Measurements from ENCODE around the gene BPIFB2.
A peak's percentile ranks its signal among the peaks of the same experiment; 100 is the strongest.
"Not testable (repeated sequence)": the region's sequence is repeated elsewhere in the genome, so short reads cannot be mapped to it uniquely, and the experiment has no call there.

Gene BPIFB2

DNA sequence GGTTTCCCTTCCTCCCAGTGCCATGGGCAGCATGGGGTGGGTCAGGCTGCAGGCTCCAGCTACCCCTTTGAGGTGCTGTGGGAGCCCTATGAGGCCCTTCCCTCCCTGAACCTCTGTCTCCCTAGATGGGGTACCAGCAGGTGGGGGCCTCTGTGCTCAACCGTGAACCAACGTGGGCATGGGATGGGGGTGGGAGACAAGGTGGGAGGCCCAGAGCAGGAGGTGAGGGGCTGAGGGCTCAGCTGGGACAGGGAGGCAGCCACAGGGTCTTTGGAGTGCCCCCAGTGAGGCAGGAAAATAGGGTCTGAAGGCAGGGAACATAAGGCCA lies 36.6 kb upstream of the BPIFB2 start:
- DNase-seq, result no peak

DNA sequence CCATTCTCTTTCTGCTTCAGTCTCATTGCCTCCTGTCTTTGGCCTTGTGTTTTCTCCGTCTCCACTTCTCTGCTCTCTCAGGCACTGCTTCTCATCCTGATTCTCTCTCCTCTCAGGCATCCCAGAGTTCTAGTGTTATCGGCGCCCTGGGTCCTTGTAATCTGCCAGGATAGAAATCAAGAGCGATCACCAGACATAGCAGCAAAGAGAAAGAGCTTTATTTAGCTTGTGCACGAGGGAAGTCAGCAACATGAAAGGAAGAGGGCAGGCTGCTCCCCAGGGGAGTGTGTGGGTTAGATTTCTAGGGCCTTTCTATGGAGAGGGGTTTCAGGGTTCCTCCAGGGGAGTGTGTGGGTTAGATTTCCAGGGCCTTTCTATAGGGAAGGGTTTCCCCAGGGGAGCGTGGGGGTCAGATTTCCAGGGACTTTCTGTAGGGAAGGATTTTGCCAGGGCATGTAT lies 35.8 kb upstream of the BPIFB2 start:
- no peak for DNase-seq

DNA sequence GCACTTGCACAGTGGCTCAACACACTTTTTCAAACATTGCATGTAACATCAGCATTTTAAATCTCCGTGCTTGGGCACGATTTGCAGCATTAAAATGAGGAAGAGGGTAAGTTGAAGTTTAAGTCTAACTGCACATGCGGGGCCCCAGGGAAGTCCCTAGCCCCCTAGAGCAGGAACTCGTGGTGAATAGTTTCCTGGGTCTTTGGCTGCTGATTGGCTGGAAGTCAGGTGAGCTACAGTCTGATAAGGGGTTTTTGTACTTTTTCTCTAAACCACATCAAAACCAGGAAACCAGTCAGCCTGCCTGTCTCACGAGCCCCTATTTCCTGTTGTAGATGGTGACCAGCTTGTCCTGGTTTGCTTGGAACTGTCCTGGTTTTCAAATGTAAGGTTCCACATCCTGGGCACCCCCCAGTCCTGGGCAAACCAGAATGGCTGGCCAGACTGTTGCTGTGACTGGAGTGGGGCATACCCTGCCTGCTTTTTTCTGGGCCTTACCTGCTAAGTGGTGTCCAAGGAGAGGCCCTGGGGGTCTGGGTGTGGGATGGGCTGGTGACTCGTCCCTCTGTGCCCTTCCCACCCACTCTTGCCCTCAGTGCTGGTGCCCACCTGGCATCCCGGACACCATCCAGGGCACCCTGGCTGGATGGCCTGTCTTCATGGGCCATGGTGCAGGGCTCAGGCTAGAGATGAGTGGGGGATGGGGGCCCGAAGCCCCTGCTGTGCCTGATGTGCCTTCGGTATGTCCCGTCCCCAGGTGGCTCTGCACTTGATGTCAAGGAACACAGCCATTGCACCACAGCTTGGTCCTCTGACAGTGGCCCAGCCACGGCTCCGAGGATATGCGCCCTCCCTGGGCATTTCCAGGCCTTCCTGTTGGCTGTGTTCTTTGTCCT lies 35.1 kb upstream of the BPIFB2 start:
- no peak for DNase-seq

DNA sequence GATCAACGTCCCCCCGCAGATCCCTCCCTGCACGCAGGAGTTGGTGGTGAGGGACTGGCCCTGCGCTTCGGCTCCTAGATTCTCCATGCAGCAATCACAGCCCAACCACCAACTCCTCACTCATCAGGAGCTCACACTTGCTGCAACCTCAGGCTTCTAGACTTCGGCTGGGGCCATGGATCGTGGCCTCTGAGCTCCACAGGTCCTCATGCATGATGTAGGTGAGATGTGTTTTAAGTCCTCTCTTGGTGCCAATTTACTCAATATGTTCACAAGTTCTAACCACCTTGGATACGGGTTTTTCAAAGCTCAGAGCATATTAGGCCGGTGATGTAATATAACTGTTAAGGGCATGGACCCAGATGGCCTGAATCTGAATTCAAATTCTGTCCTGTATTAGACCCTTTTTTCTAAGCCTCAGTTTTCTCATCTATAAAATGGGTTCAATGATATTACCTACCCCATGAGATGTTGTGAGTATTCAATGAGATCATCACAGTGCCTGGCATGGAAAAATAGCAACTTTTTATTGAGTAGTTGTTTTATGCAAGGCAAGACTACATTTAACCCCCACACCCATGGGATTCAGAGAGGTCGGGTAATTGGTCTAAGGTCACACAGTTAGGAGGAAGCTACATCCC lies 34.3 kb upstream of the BPIFB2 start:
- no peak for DNase-seq

DNA sequence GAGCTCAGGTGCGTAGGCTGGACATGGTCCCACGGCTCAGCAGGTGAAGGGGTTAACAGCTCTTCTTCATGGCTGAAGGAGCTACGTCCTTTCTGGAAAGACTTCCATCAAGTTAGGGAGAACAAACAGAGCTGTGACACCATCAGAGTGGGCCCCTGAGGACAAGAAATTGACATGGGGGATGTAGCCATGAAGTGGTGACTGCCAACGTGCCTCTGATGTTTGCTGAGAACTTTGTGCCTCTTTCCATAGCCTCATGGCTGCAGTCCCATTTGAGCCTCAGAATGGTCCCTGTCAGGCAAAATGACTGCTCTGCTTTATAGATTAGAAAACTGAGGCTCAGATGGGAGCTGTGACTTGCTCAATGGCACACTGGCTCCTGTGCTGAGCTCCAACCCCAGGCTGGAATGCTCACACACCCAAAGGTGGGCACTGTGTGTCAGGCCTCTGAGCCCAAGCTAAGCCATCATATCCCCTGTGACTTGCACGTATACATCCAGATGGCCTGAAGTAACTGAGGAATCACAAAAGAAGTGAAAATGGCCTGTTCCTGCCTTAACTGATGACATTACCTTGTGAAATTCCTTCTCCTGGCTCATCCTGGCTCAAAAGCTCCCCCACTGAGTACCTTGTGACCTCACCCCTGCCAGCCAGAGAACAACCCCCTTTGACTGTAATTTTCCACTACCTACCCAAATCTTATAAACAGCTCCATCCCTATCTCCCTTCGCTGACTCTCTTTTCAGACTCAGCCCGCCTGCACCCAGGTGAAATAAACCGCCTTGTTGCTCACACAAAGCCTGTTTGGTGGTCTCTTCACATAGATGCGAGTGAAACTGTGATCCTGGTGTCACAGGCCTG lies 33.1 kb upstream of the BPIFB2 start:
- not testable (repeated sequence) for DNase-seq

DNA sequence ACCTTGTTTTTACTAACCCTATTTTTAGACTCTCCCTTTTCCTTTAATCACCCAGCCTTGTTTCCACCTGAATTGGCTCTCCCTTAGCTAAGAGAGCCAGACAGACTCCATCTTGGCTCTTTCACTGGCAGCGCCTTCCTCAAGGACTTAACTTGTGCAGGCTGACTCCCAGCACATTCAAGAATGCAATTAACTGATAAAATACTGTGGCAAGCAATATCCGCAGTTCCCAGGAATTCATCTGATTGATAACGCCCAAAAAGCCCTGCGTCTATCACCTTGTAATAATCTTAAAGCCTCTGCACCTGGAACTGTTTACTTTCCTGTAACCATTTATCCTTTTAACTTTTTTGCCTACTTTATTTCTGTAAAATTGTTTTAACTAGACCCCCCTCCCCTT lies 32.4 kb upstream of the BPIFB2 start:
- not testable (repeated sequence) for DNase-seq

DNA sequence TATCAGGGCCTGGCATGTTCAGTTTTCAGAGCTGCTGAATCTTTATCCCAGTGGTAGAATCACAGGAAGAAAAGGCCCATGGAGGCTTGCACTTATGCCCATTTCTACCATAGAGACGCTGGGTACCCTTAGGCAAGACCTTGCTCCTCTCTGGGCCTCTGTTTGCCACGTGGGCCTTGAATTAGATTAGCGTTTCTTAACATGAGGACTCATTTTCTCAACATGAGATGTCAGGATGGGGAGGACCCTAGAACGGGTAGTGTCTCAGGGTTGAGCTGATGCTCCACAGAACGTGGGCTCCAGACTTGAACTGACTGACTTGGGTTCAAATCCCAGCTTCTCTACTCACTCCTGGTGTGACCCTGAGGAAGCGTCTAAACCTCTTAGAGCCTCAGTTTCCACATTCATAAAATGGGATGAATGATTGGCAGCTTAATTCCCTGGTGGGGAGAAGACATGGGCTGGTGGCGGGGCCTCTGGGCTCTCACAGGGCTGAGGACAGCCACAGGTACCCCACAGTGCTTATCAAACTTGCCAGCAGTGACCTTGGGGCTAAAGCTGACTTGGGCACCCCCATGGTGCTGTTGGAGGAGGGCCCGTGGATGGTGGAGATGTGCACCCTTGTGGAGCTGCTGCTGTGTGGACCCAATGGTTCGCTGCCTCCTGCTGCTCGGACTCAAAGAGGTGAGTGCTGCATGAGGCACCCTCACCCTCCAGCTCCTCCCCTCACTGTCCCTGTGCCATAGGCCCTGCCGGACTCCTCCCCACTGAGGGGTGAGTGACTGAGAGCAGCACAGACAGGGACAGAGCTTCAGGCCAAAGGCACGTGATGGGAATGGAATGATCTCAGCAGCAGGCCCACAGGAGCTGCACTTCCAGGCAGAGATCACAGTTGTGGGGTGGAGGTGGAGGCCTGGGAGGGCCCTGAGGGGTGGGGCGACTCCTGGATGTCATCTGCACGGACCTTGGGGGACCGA lies 31.5 kb upstream of the BPIFB2 start:
- DNase-seq, result no peak

DNA sequence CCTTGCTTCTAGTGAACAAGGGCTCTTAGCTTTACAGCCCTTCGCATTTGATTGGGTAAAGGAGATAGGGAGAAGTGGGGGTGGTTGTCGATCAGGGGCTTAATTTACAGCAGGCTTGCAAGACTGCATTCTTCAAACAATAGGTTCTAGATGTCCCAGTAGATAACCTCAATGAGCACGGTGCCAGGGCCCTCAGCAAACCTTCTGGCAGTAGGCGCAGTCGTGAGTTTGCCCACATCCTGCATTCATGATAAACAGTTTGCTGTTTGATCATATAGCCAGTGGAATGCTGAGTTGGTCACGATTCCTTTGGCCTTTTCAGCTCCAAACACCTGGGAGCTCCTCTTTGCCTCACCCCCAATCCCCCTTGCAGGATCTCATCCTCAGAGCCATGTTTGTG lies 30.8 kb upstream of the BPIFB2 start:
- DNase-seq, result no peak

DNA sequence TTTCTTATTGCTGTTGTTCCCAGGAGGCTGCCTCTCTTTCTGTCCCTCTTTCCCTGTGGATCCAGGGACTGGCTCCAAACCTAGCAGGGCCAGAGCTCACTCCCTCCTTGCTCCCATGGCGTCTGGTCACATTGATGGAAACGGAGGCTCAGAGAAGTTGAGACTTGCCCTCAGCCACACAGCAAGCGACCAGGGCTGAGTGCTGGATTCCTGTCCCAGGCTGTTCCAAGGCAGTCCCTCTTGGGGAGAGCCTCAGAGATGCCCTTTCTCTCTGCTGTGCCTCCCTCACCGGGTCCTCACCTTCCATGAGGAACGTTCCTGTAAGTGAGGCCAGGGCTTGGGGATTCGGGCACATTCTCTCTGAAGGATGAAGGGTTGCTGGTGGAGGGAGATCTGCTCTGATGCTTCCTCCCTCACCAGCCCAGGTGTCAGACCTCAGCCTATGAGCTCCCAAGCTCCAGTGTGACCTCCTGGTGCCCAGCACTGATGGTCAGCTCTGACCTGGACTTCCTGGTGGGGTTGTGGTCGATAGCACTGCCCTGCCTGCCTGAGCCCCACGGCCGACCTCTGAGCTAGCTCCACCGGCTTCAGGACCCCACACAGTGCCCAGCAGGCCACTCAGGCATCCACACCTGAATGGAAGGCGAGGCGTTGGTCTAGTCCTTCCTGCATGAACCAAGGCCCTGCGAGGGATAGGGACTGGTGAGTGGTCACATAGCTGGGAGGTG lies 30.1 kb upstream of the BPIFB2 start:
- no peak for DNase-seq

DNA sequence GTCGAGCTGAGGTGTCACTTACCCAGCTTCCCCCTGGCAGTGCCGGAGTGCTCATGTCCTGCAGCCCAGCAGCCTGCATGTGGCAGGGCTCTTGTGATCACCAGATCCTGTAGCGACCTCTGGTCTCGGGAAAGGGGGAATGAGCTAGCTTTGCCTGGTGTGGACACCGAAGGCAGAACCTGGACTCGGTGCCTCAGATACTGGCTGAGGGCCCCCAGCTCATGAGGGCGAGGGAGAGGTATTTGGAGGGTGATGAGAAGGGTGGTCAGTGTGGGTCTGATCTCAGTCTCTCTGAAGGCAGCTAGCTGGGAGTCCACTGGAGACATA lies 29.5 kb upstream of the BPIFB2 start:
- DNase-seq, result no peak

DNA sequence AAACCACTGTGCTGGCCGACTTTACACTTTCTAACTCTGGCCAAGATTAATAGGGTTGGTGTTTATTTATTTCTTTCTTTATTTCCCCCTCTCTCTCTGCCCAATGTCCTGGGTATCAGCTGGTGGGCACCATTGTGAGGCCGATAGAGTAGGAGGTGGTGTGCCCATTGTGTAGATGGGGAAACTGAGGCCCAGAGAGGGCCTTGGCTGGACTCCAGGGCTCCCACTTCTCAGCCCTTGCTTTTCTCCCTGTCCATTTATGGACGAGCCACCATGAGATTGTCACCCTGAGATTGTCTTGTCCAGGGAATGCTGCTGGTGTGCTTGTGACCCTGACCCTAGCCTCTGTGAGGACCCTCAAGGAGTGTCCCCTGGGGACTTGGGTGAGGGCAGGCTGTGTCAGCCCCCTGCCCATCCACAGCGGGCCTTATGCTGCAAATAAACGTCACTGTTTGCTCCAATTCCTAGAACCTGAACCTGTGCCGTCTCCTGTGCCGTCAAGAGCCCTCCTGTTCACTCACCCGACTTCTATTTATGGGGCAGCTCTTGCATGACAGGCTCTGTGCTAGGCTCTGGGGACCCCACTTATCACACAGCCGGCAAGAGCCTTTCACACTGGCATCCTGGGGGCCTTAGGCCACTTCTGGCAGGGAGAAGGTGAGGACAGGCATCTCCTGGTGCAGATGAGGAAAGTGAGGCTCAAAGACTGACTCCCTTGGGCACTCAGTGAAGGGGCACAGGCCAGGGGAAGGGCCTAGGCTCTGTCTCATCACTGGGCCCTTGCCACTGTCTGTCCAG lies 28.1 kb upstream of the BPIFB2 start:
- no peak for DNase-seq

DNA sequence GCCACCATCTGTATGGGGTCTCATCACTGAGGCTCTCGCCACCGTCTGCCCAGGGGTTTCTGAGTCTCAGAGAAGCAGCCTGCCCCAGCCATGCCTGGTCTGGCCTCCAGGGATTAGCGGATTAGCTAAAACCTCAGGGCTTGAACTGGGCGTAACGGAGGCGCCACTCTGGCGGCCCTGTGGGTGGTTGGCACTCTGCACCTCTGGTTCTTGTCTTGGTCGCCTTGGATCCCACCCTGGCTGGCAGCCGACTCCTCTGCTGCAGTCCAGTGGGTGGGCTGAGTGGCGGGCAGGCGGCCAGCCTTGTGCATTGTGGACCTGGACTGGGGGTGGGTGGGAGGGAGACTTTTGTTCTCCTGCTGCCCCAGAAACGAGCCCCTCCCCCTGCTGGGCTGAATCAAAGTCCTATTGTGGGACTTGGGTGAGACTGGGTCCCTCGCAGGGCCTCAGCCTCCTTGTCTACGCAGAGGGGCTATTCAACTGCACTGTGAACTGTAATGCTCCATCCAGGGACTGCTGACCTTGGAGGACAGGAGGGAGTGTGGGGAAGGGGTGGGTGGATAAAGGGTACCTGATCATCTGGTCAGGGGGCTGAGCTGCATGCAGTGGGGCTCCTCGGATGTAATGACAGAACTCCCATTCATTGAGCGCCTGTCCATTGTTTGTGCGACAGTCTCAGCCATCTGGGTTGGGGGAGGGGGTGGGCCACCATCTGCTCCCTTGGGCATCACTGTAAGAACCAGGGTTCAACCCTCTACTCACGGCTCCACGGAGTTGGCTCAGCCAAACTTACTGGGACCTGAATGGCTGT lies 27.2 kb upstream of the BPIFB2 start:
- no peak for DNase-seq

DNA sequence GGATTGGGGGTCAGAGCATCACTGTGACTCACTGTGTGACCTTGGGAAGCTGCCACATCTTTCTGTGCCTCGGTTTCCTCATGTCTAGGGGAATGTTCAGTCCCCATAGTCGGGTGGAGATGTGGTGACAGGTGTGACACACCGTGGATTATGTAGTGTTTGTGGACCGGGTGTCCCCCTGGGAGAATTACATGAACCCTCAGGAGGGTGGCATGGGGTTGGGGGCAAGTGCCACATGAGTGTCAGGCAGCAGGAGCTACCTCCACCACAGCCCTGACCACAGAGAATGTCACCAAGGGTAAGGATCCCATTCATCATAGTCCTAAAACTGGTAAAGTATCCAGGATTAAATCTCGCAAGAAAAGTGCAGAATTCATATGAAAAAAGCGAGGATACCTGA lies 26.5 kb upstream of the BPIFB2 start:
- no peak for DNase-seq

DNA sequence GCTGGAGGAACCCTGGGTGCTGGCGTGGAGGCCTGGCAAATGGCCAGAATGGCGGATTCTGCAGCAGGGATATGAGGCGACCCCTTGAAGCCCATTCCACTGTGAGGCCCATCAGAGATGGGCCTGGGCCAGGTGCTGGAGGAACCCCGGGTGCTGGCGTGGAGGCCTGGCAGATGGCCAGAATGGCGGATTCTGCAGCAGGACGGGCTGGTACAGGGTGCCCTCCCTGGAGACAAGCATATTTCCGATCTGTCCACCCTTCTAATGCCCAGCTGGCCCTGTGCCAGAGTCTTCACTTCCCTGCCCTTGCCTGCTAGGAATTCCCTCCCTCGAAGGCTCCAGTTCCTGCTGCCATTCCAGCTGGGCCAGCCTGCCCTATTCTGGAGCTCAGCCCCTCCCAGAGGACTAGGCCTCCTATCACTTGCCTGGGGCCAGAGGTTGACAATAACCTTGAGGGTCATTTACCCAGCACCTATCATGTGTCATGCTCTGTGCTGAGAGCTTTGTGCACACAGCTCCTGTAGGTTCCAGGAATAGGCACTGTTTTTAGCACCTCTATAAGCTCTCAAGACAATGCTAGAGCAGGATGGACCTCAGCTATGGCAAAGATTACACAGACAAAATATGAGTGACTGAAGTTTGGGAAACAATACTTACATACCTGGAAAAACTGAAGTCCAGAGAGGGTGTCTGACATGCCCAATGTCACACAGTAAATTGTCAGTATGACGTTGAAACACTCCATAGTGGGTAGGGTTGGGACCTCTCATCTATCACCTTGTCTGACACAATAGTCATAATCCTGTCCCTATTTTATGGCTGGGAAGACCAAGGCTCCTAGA lies 24.7 kb upstream of the BPIFB2 start:
- peak; percentile 19 for DNase-seq

DNA sequence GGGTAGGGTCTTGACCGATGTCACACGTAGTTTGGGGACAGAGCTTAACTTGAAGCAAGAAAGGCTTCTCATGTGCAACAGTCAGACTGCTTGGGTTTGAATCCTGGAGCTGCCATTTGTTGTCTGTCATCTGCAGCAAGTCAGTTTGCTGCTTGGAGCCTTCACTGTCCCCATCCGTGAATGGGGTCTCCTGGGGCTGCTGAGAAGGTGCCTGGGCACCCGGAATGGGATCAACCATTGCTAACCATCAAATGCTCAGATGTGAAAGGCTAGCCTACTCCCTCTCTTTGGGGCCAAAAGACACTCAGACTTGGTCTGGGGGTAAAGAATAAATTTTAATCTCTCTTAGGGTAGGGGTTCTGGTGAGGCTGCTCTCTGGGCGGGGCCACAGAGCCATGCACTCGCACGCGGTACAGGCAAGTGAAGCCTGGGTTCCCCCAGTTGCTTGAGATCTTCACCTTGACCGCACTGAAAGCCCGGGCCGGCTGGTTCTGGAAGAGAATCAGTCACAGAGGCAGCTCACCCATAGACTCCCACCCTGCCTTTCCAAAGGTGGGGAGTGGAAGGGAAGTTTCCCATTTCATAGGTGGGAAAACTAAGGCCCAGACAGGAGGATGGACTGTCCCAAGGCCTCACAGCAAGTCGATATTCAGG lies 23.9 kb upstream of the BPIFB2 start:
- DNase-seq, result no peak

DNA sequence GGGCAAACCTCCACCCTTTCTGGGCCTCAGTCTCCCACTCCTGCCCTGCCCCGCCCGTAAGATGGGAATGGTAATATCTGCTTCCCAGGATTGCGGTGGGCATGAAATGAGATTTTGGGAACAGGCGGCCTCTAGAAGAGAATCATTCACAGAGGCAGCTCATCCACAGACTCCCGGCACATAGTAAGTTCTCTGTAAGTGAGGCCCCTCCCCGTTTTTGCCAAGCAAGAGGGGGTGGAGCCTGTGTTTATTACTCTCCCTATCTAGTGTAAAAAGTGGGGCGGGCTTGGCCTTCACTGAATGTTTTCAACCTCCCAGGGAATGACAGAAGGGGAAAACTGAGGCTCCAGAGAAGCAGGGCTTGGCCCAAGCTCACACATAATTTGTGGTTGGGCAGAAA lies 23.3 kb upstream of the BPIFB2 start:
- DNase-seq, result no peak

DNA sequence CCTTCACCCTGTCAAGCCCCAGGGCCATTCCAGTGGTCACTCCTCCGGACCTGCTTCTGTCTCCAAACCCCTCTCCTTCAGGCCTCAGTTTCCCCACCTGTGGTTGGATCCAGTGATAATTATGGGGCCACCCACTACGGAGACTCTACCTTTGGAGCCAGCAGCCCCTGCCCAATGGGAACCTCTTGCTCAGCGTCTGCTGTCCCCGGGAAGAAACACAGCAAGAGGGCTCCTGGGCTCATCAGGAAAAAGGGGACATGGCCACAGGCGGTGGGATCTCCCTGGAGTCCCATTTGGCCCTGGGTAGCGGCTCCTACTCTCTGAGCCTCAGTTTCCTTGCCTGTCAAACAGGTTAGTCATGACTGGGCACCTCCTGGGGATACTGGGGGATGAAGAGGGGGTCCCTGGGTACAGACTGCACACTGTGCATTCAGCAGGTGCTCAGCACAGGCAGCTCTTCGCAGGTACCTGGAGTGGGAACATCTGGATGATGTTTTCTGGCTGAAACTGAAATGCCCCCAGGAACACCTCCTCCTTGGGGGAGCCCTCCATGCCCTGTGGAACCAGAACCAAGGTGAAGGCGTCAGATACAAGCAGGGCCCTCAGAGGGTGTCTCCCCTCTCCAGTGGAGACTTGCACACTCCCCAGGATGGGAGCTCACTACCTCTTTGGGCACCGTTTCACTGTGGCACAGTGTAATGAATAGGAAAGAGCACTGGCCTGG lies 22.7 kb upstream of the BPIFB2 start:
- DNase-seq, result no peak

DNA sequence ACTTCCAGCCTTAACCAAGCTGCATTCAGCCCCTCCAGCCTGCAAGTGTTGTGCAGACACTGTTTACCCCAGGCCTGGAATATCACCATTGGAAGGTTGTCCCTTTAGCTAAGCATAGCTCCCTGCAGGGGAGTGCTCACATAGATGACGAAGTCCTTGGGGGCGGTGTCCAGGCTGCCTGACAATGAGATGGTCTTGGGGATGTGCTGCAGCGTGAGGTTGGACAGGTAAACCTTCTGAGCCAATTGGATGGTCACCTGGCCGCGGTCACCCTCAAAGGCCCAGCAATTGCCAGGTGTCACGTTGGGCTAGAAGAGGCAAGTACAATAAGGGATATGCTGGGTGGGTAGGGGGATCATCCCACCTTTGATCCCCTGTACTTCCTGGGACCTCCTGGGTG lies 21.9 kb upstream of the BPIFB2 start:
- no peak for DNase-seq

Measured in NCI-H345 (cell line).